ENCODE results near the gene MET. TPM values are rescaled to one million over a fixed set of nuclear protein-coding genes. Genes with fewer than 3 reads are reported as not detected.
"Not testable (repeated sequence)": the region's sequence is repeated elsewhere in the genome, so short reads cannot be mapped to it uniquely, and the experiment has no call there.

MET gene
- total RNA-seq, 1 donor from 2014 or later: 161 TPM

DNA sequence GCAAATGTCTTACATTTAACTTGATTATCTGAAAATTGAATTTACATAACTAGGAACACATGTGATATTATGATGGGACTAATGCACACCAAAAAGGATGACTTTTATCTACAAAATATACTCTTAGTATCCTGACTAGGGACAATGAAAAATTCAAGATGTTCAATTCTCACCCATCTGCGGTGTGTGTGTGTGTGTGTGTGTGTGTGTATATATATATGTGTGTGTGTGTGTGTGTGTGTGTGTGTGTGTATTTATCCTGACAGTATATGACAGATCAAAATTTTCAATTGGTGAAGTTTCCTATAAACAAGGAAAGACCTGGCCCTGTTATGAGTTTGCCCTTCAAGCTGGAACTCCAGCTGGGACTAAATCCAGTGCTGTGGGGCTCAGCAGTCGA, 40.3 kb upstream of the MET start:
- Histone ChIP-seq H3K36me3 (ENCODE audit: control insufficient read depth, insufficient read depth, low read length) (no peaks in the 10 kb centered on the region), H3K27me3 (ENCODE audit: control insufficient read depth, insufficient read depth, low read length) (no peaks in the 10 kb centered on the region), H3K4me3 (ENCODE audit: low read depth, low read length) (no peak overlapping the region)
- no peak for DNase-seq (ENCODE audit: low read depth)
- TF ChIP-seq CTCF (IDR thresholded peaks at IDR 0.05; ENCODE audit: insufficient read depth, low read length, poor library complexity, severe bottlenecking): no peak

DNA sequence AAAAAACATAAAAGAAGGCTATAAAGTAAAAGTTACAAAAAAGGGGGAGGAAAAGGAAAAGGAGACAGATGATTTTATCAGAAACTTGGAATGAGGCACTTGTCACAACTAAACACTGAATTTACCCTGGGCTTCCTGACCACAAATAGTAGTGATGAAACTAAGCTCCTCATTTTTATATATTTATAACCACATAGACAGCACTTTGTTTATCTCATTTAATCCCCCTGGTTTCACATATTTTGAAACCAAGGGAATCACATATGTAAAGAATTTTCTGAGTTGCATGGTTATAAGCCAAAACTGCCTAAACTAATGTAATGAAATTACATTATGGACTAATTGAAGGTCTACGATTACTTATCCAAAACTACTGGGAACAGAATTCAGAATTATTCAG, 39.6 kb upstream of the MET start:
- DNase-seq (ENCODE audit: low read depth): no peak

DNA sequence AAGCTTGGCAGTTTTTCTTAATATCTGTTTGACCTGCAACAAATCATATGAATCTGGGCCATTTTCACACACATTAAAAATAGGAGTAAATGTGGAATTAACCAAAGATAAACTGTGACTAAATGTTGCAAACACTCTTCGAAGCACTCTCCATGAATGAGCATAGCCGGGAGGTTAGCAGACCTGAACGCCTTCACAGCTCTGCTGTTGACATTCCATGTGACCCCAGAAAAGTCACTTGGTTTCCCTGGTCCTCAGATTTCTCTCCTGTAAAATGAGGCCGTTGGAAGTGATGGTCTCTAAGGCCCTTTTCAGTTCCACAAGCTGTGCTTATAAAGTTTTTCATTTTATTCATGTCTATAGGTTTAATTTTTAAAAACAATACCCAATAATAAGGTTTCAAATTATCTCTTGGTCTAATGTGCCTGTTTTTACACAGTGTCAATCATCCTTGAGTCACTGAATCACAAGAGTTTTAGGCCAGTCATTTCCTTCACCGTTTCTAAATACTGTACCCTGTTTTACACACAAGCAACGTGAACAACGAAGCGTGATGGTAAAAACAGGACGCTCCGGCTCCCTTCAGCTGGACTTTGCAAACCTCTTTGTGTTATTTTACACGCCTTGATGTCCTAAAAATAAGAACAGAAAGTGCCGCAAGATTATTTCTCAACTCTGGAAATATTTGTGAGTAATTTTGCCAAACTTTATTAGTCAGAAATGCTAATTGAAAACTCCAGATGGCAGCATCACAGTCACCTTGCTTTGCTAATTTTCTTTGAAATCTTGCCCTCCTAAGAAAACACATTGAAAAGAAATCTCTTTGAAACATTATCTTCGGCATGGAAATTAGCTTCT, 38.6 kb upstream of the MET start:
- peak; percentile 13 for TF ChIP-seq CTCF (IDR thresholded peaks at IDR 0.05; ENCODE audit: insufficient read depth, low read length, poor library complexity, severe bottlenecking)
- H3K4me3 ChIP-seq (ENCODE audit: low read depth, low read length): no peak overlapping the region
- no peaks in the 10 kb centered on the region for H3K27me3 ChIP-seq (ENCODE audit: control insufficient read depth, insufficient read depth, low read length)
- DNase-seq (ENCODE audit: low read depth): peak; percentile 50
- H3K36me3 ChIP-seq (ENCODE audit: control insufficient read depth, insufficient read depth, low read length): no peaks in the 10 kb centered on the region

More for the DNA sequence above, 39.6 kb upstream of the MET start:
- no peaks in the 10 kb centered on the region for H3K36me3 ChIP-seq (ENCODE audit: control insufficient read depth, insufficient read depth, low read length)
- no peak for TF ChIP-seq CTCF (IDR thresholded peaks at IDR 0.05; ENCODE audit: insufficient read depth, low read length, poor library complexity, severe bottlenecking)
- H3K27me3 ChIP-seq (ENCODE audit: control insufficient read depth, insufficient read depth, low read length): no peaks in the 10 kb centered on the region
- H3K4me3 ChIP-seq (ENCODE audit: low read depth, low read length): no peak overlapping the region

DNA sequence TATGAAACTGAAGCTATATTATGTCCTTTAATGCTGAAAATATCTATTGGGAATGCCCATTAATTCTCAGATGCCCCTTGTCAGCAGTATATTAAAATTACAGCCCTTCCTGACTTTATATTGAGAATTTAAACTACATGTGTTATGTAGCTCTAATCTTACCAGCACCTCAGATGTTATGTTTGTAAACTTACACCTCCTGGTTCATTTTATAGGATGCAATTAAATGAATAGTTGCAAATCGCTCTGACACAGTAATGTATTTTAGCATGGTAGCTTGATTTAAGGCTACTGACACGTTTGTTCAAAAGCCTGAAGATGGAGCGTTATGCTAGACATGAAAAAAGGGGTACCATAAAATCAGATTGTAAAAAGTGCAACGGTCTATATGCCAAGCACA, 35.0 kb upstream of the MET start:
- Histone ChIP-seq H3K4me3 (ENCODE audit: low read depth, low read length) (no peak overlapping the region), H3K27me3 (ENCODE audit: control insufficient read depth, insufficient read depth, low read length) (no peaks in the 10 kb centered on the region), H3K36me3 (ENCODE audit: control insufficient read depth, insufficient read depth, low read length) (no peaks in the 10 kb centered on the region)
- no peak for TF ChIP-seq CTCF (IDR thresholded peaks at IDR 0.05; ENCODE audit: insufficient read depth, low read length, poor library complexity, severe bottlenecking)
- DNase-seq (ENCODE audit: low read depth): no peak

DNA sequence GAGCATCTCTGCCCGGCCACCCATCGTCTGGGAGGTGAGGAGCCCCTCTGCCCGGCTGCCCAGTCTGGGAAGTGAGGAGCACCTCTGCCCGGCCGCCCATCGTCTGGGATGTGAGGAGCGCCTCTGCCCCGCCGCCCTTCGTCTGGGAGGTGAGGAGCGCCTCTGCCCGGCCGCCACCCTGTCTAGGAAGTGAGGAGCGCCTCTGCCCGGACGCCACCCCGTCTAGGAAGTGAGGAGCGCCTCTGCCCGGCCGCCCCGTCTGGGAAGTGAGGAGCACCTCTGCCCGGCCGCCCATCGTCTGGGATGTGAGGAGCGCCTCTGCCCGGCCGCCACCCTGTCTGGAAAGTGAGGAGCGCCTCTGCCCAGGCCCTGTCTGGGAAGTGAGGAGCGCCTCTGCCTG, 33.4 kb upstream of the MET start:
- H3K4me3 ChIP-seq (ENCODE audit: low read depth, low read length); H3K36me3 ChIP-seq (ENCODE audit: control insufficient read depth, insufficient read depth, low read length); H3K27me3 ChIP-seq (ENCODE audit: control insufficient read depth, insufficient read depth, low read length); DNase-seq (ENCODE audit: low read depth): not testable (repeated sequence)

DNA sequence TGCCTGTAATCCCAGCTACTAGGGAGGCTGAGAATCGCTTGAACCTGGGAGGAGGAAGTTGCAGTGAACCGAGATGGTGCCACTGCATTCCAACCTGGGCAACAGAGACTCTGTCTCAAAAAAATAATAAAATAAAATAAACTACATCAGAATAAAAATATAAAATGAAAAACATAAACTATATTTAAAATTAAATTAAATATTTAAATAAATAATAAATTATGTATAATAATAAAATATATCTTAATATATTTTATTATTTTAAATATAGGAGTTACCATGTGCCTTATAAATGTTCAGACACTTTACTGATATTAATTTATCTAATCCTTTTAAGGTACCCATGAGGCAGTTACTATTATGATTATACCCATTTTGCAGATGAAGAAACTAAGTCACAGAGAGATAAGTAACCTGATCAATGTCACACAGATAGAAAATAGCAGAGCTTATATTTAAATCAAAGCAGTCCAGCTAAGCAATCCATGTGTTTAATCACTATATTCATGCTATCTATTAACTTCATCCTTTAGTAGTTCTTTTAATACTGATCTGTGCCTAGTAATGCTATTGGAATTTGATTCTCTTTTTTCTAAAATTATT, 30.3 kb upstream of the MET start:
- DNase-seq (ENCODE audit: low read depth): no peak
- no peak for TF ChIP-seq CTCF (IDR thresholded peaks at IDR 0.05; ENCODE audit: insufficient read depth, low read length, poor library complexity, severe bottlenecking)

GRCh38 chr7:116643148-116643547, 28.8 kb upstream of the MET start:
- H3K27me3 ChIP-seq (ENCODE audit: control insufficient read depth, insufficient read depth, low read length); H3K4me3 ChIP-seq (ENCODE audit: low read depth, low read length); H3K36me3 ChIP-seq (ENCODE audit: control insufficient read depth, insufficient read depth, low read length); DNase-seq (ENCODE audit: low read depth): not testable (repeated sequence)

More for the DNA sequence above, 30.3 kb upstream of the MET start:
- no peaks in the 10 kb centered on the region for H3K27me3 ChIP-seq (ENCODE audit: control insufficient read depth, insufficient read depth, low read length)
- no peaks in the 10 kb centered on the region for H3K36me3 ChIP-seq (ENCODE audit: control insufficient read depth, insufficient read depth, low read length)
- H3K4me3 ChIP-seq (ENCODE audit: low read depth, low read length): no peak overlapping the region
